Panc1 (cell line): Measurements from ENCODE around the gene KMT2A. TPM values are rescaled to one million over a fixed set of nuclear protein-coding genes. Genes with fewer than 3 reads are reported as not detected.
A peak's percentile ranks its signal among the peaks of the same experiment; 100 is the strongest.

ENCODE experiments used
- ATAC-seq: fragments of 200-7000 bp; cut with Tn5 transposase; 2 replicates; pipeline ENCODE4 v1.9.1; 2020; ENCODE audit warnings: mild to moderate bottlenecking, moderate library complexity
- BruUV-seq: library from RNA; stranded (reverse); fragments of 400-500 nt; replicated peaks from 2 replicates; lab custom pipeline; 2021; lab: Mats Ljungman, UMichigan
- CTCF ChIA-PET: fragments of 300-600 bp; sonication (Branson Sonifier 250); formaldehyde crosslinking; loops from one replicate; lab custom pipeline; 2022; ENCODE audit warnings: antibody characterized with exemption; lab: Charles Lee
- POLR2A ChIA-PET: fragments of 300-600 bp; sonication (Branson Sonifier 250); formaldehyde crosslinking; loops from one replicate; lab custom pipeline; 2022; ENCODE audit warnings: antibody characterized with exemption; lab: Charles Lee
- DNase-seq: peaks from one replicate; pipeline ENCODE4 v3.0.0-alpha.2; 2010; ENCODE audit warnings: low read depth, low spot score
- H3K27ac ChIP-seq: 2 replicates; pipeline ENCODE4 v1.5.1; 2011; ENCODE audit warnings: mild to moderate bottlenecking, low read length, inconsistent platforms
- H3K27me3 ChIP-seq: fragments of 200-500 bp; sonication (Bioruptor generic); 2 replicates; pipeline ENCODE4 v1.6.0; 2014; ENCODE audit warnings: low read length, inconsistent platforms; ENCODE audit not compliant: control insufficient read depth, insufficient read depth
- H3K36me3 ChIP-seq: fragments of 200-500 bp; sonication (Bioruptor generic); 2 replicates; pipeline ENCODE4 v1.5.1; 2014; ENCODE audit warnings: inconsistent platforms, mild to moderate bottlenecking, low read length, moderate library complexity; ENCODE audit not compliant: control insufficient read depth, insufficient read depth
- H3K4me1 ChIP-seq: 2 replicates; pipeline ENCODE4 v1.5.1; 2011; ENCODE audit warnings: inconsistent platforms, mild to moderate bottlenecking, low read length, moderate library complexity; ENCODE audit not compliant: control insufficient read depth, insufficient read depth
- H3K4me3 ChIP-seq, 2 experiments: 2 replicates each; pipeline ENCODE4 v1.5.1; 2011 to 2012; ENCODE audit warnings: low read depth in 2 of 2, low read length in 2 of 2, mild to moderate bottlenecking in 2 of 2, inconsistent platforms in 1 of 2, moderate library complexity in 1 of 2
- H3K9me3 ChIP-seq: fragments of 200-500 bp; sonication (Bioruptor generic); 2 replicates; pipeline ENCODE4 v1.5.1; 2014; ENCODE audit warnings: low read depth, mild to moderate bottlenecking, inconsistent platforms, low read length, moderate library complexity; ENCODE audit not compliant: control insufficient read depth, insufficient read depth
- CTCF ChIP-seq: fragments of 450-650 bp; IDR thresholded peaks from 2 replicates; pipeline ENCODE4 v1.5.1; 2017; ENCODE audit warnings: mild to moderate bottlenecking
- POLR2AphosphoS5 ChIP-seq: IDR thresholded peaks from 2 replicates; pipeline ENCODE4 v1.6.1; 2012; ENCODE audit warnings: mild to moderate bottlenecking, low read depth, low read length, moderate library complexity
- REST ChIP-seq, 2 experiments: IDR thresholded peaks; 2 replicates each; pipeline ENCODE4 v1.6.1; 2011 to 2012; ENCODE audit warnings: low read depth in 2 of 2, control low read depth in 1 of 2, low read length in 1 of 2, mild to moderate bottlenecking in 1 of 2, moderate library complexity in 1 of 2; ENCODE audit not compliant: insufficient read depth in 1 of 2
- SIN3A ChIP-seq: IDR thresholded peaks from 2 replicates; pipeline ENCODE4 v1.6.1; 2012; ENCODE audit warnings: low read depth, mild to moderate bottlenecking, low read length, moderate library complexity, borderline replicate concordance; ENCODE audit not compliant: insufficient read depth
- TCF7L2 ChIP-seq: IDR thresholded peaks from 2 replicates; pipeline ENCODE4 v1.6.1; 2011; ENCODE audit warnings: mild to moderate bottlenecking, low read depth, low read length, inconsistent platforms
- in situ Hi-C: cut with HindIII; loops from 2 replicates; pipeline ENCODE4 v1.10.0; 2016; ENCODE audit warnings: low sequenced_read_pairs, low pct_unique_long_range_greater_than_20kb
- intact Hi-C: fragments of 100-400 bp; cut with micrococcal nuclease; formaldehyde crosslinking; loops from one replicate; pipeline ENCODE4 v1.10.0; 2022; ENCODE audit not compliant: unreplicated experiment
- total RNA-seq: library from RNA; stranded (reverse); gene quantifications from one replicate; pipeline ENCODE4 v1.2.1, GENCODE V29; 2021; ENCODE audit not compliant: unreplicated experiment

The KMT2A gene
- total RNA-seq, 1 experiment from 2014 or later, result 139 TPM

GRCh38 chr11:118522571-118523072 is 86.3 kb downstream of the KMT2A start:
- no peak overlapping the region for H3K27ac ChIP-seq
- intact Hi-C loops, result no loop called here
- ATAC-seq (peak; percentile 77), DNase-seq (no peak)
- BruUV-seq, result TSS peak; percentile 33
- peaks cover 48% of the 10 kb centered on the region for H3K36me3 ChIP-seq
- no peaks in the 10 kb centered on the region for H3K27me3 ChIP-seq
- peaks cover 12% of the 10 kb centered on the region for H3K4me1 ChIP-seq
- H3K9me3 ChIP-seq, result no peaks in the 10 kb centered on the region
- CTCF ChIA-PET, result interaction anchor here (0.5 kb wide), 1 partner anchor 47 kb away, joined by 3 read pairs; no protein-coding TSS in a partner anchor
- POLR2A ChIA-PET, result no interaction called here
- no peak for TF ChIP-seq SIN3A
- no peak for TF ChIP-seq POLR2AphosphoS5
- TF ChIP-seq CTCF, result peak; percentile 81
- no peak for TF ChIP-seq REST (IDR thresholded peaks at IDR 0.05; ENCODE audit: insufficient read depth in 1 of 2, low read depth in 2 of 2, low read length in 1 of 2)
- no peak for TF ChIP-seq TCF7L2
- no peak overlapping the region for H3K4me3 ChIP-seq
- in situ Hi-C loops, result no loop called here

GRCh38 chr11:118524356-118524755 is 88.1 kb downstream of the KMT2A start:
- in situ Hi-C loops (no loop called here), intact Hi-C loops (no loop called here)
- H3K36me3 ChIP-seq, result peaks cover 38% of the 10 kb centered on the region
- ATAC-seq (no peak), DNase-seq (no peak)
- ChIA-PET CTCF (no interaction called here), POLR2A (no interaction called here)
- H3K4me1 ChIP-seq, result peaks cover 12% of the 10 kb centered on the region
- H3K4me3 ChIP-seq, result no peak overlapping the region
- no peaks in the 10 kb centered on the region for H3K9me3 ChIP-seq
- TF ChIP-seq POLR2AphosphoS5, result no peak
- TF ChIP-seq REST (IDR thresholded peaks at IDR 0.05; ENCODE audit: insufficient read depth in 1 of 2, low read depth in 2 of 2, low read length in 1 of 2), result no peak
- no peak for TF ChIP-seq SIN3A
- no peak for TF ChIP-seq CTCF
- TF ChIP-seq TCF7L2, result no peak
- H3K27me3 ChIP-seq, result no peaks in the 10 kb centered on the region
- no TSS peak for BruUV-seq
- H3K27ac ChIP-seq, result no peak overlapping the region
